OCI-LY3 (cell line): Measurements from ENCODE around the gene ERBB4.
A peak's percentile ranks its signal among the peaks of the same experiment; 100 is the strongest.
"Not testable (repeated sequence)": the region's sequence is repeated elsewhere in the genome, so short reads cannot be mapped to it uniquely, and the experiment has no call there.

Source experiments
- H2AFZ ChIP-seq: fragments of 200-600, 300-600 bp; shearing (Covaris generic); 2 replicates; pipeline ENCODE4 v1.6.0; 2014; ENCODE audit warnings: antibody characterized with exemption, low read depth, low read length
- H3K27ac ChIP-seq: fragments of 200-600, 300-600 bp; sonication (generic); 2 replicates; pipeline ENCODE4 v1.5.1; 2014; ENCODE audit warnings: mild to moderate bottlenecking, low read length, moderate library complexity, mixed read lengths
- H3K27me3 ChIP-seq: fragments of 200-600, 300-600 bp; sonication (generic); 2 replicates; pipeline ENCODE4 v1.6.1; 2014; ENCODE audit warnings: low read depth, low read length, mixed read lengths
- H3K36me3 ChIP-seq: fragments of 200-600, 300-600 bp; sonication (generic); replicated peaks from 2 replicates; pipeline ENCODE3; 2014; ENCODE audit warnings: low read depth, low read length, mixed read lengths
- H3K4me1 ChIP-seq: fragments of 300-600, 200-600 bp; sonication (generic); 2 replicates; pipeline ENCODE4 v1.6.1; 2014; ENCODE audit warnings: low read length, mixed read lengths
- H3K4me2 ChIP-seq: fragments of 200-600, 300-600 bp; sonication (generic); 2 replicates; pipeline ENCODE4 v1.6.1; 2014; ENCODE audit warnings: low read length, mixed read lengths
- H3K4me3 ChIP-seq: fragments of 300-600, 200-600 bp; sonication (generic); 2 replicates; pipeline ENCODE4 v1.5.1; 2014; ENCODE audit warnings: antibody characterized with exemption, mild to moderate bottlenecking, low read length, moderate library complexity
- H3K79me2 ChIP-seq: fragments of 300-600, 200-600 bp; shearing (Covaris generic); 2 replicates; pipeline ENCODE4 v1.6.1; 2014; ENCODE audit warnings: mild to moderate bottlenecking, low read length, mixed read lengths
- H3K9ac ChIP-seq: fragments of 300-600, 200-600 bp; shearing (Covaris generic); 2 replicates; pipeline ENCODE4 v1.6.0; 2014; ENCODE audit warnings: mild to moderate bottlenecking, low read length, moderate library complexity
- H3K9me3 ChIP-seq: fragments of 200-600, 300-600 bp; shearing (Covaris generic); 2 replicates; pipeline ENCODE4 v1.6.1; 2014; ENCODE audit warnings: low read length, mixed read lengths; ENCODE audit not compliant: insufficient read depth
- H4K20me1 ChIP-seq: fragments of 200-600, 300-600 bp; sonication (generic); 2 replicates; pipeline ENCODE4 v1.6.1; 2016; ENCODE audit warnings: low read length, mixed read lengths; ENCODE audit not compliant: insufficient read depth
- CTCF ChIP-seq: fragments of 200-600, 300-600 bp; sonication (generic); IDR thresholded peaks from 2 replicates; pipeline ENCODE4 v1.5.1; 2014; ENCODE audit warnings: antibody characterized with exemption, low read length, low read depth
- EZH2phosphoT487 ChIP-seq: fragments of 200-600 bp; shearing (Covaris generic); IDR thresholded peaks from 2 replicates; pipeline ENCODE4 v1.6.1; 2018; ENCODE audit warnings: antibody characterized with exemption, mixed run types, low read depth

The ERBB4 gene

GRCh38 chr2:212194396-212194795 lies 344.2 kb downstream of the ERBB4 start:
- no peaks in the 10 kb centered on the region for H3K27me3 ChIP-seq
- TF ChIP-seq EZH2phosphoT487 (no peak), CTCF (no peak)
- H4K20me1 ChIP-seq: no peaks in the 10 kb centered on the region

GRCh38 chr2:212193803-212194202 lies 344.8 kb downstream of the ERBB4 start:
- Histone ChIP-seq H2AFZ (no peak overlapping the region), H3K27ac (no peak overlapping the region), H3K4me2 (no peak overlapping the region), H4K20me1 (no peaks in the 10 kb centered on the region), H3K4me3 (no peak overlapping the region), H3K27me3 (no peaks in the 10 kb centered on the region), H3K79me2 (no peaks in the 10 kb centered on the region), H3K9me3 (no peaks in the 10 kb centered on the region), H3K9ac (no peak overlapping the region), H3K36me3 (no peaks in the 10 kb centered on the region), H3K4me1 (no peaks in the 10 kb centered on the region)
- no peak for TF ChIP-seq EZH2phosphoT487
- no peak for TF ChIP-seq CTCF

More at GRCh38 chr2:212194396-212194795, 344.2 kb downstream of the ERBB4 start:
- Histone ChIP-seq H3K27ac (no peak overlapping the region), H3K9me3 (no peaks in the 10 kb centered on the region), H3K4me1 (no peaks in the 10 kb centered on the region), H3K4me2 (no peak overlapping the region), H2AFZ (no peak overlapping the region), H3K4me3 (no peak overlapping the region), H3K79me2 (no peaks in the 10 kb centered on the region), H3K36me3 (no peaks in the 10 kb centered on the region), H3K9ac (no peak overlapping the region)

GRCh38 chr2:212193056-212193455 lies 345.5 kb downstream of the ERBB4 start:
- no peak overlapping the region for H3K27ac ChIP-seq
- H3K4me3 ChIP-seq: no peak overlapping the region
- H3K4me1 ChIP-seq: no peaks in the 10 kb centered on the region
- H3K27me3 ChIP-seq: no peaks in the 10 kb centered on the region
- H3K36me3 ChIP-seq: no peaks in the 10 kb centered on the region
- no peaks in the 10 kb centered on the region for H3K79me2 ChIP-seq
- H2AFZ ChIP-seq: no peak overlapping the region
- H3K9ac ChIP-seq: no peak overlapping the region
- H4K20me1 ChIP-seq: no peaks in the 10 kb centered on the region
- TF ChIP-seq EZH2phosphoT487: no peak
- TF ChIP-seq CTCF: no peak
- H3K4me2 ChIP-seq: no peak overlapping the region
- H3K9me3 ChIP-seq: no peaks in the 10 kb centered on the region

- not testable (repeated sequence) for H3K4me1 ChIP-seq, H3K79me2 ChIP-seq, H3K27me3 ChIP-seq, H2AFZ ChIP-seq, H3K4me2 ChIP-seq, H3K36me3 ChIP-seq, H3K9me3 ChIP-seq, H4K20me1 ChIP-seq, H3K27ac ChIP-seq, H3K4me3 ChIP-seq, H3K9ac ChIP-seq
These were observed 347.2 kb downstream of the ERBB4 start for GRCh38 chr2:212191438-212191837.

- Histone ChIP-seq H3K27me3 (no peaks in the 10 kb centered on the region), H3K27ac (no peak overlapping the region), H3K36me3 (no peaks in the 10 kb centered on the region), H2AFZ (peak overlapping the region; percentile 63; the same call in 1 of the 2 replicates), H3K9ac (no peak overlapping the region), H3K4me3 (no peak overlapping the region), H4K20me1 (no peaks in the 10 kb centered on the region), H3K4me2 (no peak overlapping the region), H3K79me2 (no peaks in the 10 kb centered on the region), H3K9me3 (no peaks in the 10 kb centered on the region), H3K4me1 (no peaks in the 10 kb centered on the region)
- TF ChIP-seq EZH2phosphoT487: no peak
- TF ChIP-seq CTCF: no peak
These were observed 352.4 kb downstream of the ERBB4 start for GRCh38 chr2:212186166-212186565.
